Measurements from ENCODE around the gene FOXJ1.

Gene FOXJ1

DNA sequence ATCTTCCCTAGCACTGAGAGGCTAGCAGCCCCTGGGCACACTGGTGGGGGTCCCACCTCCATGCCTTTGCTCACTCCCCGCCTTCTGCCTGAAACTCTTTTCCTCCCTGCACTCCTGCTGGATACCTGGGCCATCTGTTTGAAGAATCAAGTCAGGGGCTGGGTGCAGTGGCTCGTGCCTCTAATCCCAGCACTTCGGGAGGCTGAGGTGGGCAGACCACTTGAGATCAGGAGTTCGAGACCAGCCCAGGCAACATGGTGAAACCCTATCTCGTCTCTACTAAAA, 15.7 kb downstream of the FOXJ1 start:
- Histone ChIP-seq H3K27me3 (ENCODE audit: control insufficient read depth, insufficient read depth, low read length) (peaks cover 8% of the 10 kb centered on the region), H3K4me1 (ENCODE audit: control insufficient read depth, insufficient read depth, low read length) (peaks cover 7% of the 10 kb centered on the region), H3K4me3 (ENCODE audit: low read depth, low read length) (no peak overlapping the region), H3K36me3 (ENCODE audit: control insufficient read depth, insufficient read depth, low read length) (no peaks in the 10 kb centered on the region), H3K9ac (ENCODE audit: low read depth, low read length) (no peak overlapping the region), H3K9me3 (ENCODE audit: control insufficient read depth, insufficient read depth, low read length) (no peaks in the 10 kb centered on the region)

DNA sequence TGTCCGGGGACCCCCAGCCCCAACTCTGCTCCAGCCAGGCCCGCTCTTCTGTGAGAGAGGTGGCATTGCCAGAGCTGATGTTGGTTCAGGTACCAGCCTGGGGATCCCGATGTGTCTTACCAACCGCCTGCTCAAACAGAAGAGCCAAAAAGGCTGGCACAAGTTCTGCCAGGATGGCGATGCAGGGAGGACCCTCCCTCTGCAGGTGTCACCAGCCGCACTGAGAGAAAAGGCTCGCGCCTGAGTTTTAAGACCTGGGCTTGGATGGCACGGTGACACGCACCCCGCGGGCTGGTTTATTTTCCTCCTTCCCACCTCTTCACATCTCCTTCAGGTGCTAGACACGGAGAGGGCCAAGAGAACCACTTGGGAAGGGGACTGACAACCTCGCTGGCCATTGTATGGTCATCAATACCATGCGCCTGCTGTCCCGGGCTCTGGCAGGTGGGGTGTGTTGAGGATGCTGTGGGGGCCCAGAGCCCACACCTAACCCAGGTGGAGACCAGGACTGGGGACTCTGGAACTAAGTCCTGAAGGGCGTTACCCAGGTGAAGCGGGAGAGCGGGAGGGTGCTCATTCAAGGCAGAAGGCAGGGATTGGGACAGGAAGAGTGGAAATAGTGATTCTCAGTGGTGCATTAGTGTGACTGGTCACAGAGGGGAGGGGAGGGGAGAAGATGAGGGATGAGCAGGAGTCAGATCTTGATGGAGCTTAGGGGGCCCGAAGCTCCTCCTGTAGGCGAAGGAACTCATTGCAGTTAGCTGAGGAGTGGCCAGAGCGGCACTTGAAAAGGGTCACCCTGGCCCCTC, 16.3 kb downstream of the FOXJ1 start:
- no peak overlapping the region for H3K9ac ChIP-seq (ENCODE audit: low read depth, low read length)
- H3K4me3 ChIP-seq (ENCODE audit: low read depth, low read length), result no peak overlapping the region
- peaks cover 7% of the 10 kb centered on the region for H3K4me1 ChIP-seq (ENCODE audit: control insufficient read depth, insufficient read depth, low read length)
- no peaks in the 10 kb centered on the region for H3K36me3 ChIP-seq (ENCODE audit: control insufficient read depth, insufficient read depth, low read length)
- no peaks in the 10 kb centered on the region for H3K9me3 ChIP-seq (ENCODE audit: control insufficient read depth, insufficient read depth, low read length)
- H3K27me3 ChIP-seq (ENCODE audit: control insufficient read depth, insufficient read depth, low read length), result peaks cover 4% of the 10 kb centered on the region

DNA sequence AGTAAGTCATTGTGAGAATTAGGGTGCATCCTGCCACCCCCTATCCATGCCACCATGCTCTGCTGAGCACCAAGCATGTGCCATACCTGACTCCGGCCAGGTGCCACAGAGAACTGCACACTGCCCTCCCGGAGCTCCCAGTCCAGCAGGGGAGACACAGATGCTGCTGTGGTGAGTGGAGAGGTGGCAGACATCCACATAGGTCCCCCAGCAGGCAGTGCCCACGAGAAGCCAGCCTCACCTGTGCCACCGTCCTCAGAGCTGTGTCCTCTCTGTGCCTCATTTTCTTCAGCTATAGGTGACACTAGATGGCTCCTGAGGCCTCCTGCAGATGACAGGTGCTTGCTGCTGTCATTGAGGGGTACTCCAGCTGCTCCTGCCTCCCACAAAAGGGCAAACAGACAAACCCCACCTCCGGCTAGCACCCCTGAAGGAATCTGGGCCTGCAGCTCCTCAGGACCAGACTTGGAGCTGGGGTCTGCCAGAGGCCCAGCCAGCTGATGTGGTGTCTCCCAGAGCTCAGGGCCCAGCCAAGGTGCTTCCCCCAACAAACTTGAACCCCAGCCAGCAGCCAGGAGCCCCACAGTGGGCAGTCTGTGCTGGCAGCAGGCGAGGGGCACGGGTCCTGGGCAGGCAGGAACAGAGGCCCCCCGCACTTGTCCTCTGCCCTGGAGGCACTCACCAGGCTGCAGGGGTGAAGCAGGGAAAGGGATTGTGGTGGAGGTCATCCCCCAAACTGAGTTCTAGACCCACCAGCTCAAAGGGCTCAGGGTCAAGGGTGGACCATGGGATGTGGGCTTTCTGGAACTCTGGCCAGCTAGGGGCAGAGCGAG, 17.1 kb downstream of the FOXJ1 start:
- no peak overlapping the region for H3K4me3 ChIP-seq (ENCODE audit: low read depth, low read length)
- no peaks in the 10 kb centered on the region for H3K36me3 ChIP-seq (ENCODE audit: control insufficient read depth, insufficient read depth, low read length)
- peaks cover 4% of the 10 kb centered on the region for H3K27me3 ChIP-seq (ENCODE audit: control insufficient read depth, insufficient read depth, low read length)
- no peaks in the 10 kb centered on the region for H3K9me3 ChIP-seq (ENCODE audit: control insufficient read depth, insufficient read depth, low read length)
- peaks cover 7% of the 10 kb centered on the region for H3K4me1 ChIP-seq (ENCODE audit: control insufficient read depth, insufficient read depth, low read length)
- no peak overlapping the region for H3K9ac ChIP-seq (ENCODE audit: low read depth, low read length)

DNA sequence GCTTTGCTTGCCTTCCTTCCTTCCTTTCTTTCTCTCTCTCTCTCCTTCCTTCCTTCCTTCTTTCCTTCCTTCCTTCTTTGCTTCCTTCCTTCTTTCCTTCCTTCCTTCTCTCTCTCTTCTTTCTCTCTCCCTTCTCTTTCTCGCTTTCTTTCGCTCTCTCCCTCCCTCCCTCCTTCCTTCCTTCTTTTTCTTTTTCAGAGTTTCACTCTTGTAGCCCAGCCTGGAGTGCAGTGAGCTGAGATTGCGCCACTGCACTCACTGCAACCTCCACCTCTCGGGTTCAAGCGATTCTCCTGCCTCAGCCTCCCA, 17.9 kb downstream of the FOXJ1 start:
- no peaks in the 10 kb centered on the region for H3K36me3 ChIP-seq (ENCODE audit: control insufficient read depth, insufficient read depth, low read length)
- H3K9ac ChIP-seq (ENCODE audit: low read depth, low read length), result no peak overlapping the region
- peaks cover 7% of the 10 kb centered on the region for H3K4me1 ChIP-seq (ENCODE audit: control insufficient read depth, insufficient read depth, low read length)
- no peaks in the 10 kb centered on the region for H3K9me3 ChIP-seq (ENCODE audit: control insufficient read depth, insufficient read depth, low read length)
- H3K4me3 ChIP-seq (ENCODE audit: low read depth, low read length), result no peak overlapping the region
- peaks cover 4% of the 10 kb centered on the region for H3K27me3 ChIP-seq (ENCODE audit: control insufficient read depth, insufficient read depth, low read length)

DNA sequence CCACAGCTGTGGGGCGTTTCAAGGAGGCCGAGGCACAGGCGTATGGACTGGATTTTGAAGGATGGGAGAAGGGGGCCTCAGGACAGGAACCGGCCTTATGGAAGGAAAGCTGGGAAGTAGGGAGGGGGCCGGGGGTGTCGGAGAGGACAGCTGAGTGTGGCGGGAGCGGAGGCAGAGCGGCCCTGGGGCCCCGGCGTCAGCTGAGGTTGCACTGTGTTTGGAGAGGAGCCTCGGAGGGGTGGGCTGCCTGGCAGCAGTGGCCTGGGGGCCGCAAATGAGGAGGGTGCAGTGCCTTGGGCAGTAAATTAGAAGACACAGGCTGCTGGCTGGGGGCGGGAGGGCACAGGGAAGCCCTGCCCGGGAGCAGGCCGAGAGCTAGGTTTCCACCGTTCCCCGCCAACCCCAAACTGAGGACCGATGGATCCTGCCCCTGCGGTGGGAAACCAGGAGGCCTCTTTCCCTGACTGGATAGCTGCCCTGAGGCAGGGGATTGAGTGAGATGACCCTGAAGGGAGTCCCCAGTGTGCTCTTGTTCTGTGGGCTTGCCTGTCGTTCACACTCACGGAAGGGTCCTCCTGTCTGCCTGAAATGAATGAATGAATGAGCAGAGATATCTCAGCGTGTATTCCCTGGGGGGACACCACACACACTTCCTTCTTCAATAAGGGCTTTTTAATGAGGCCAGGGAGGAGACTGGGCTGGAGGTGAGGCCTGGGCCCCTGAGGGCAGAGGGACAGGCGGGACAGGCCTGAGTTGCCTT, 18.4 kb downstream of the FOXJ1 start:
- Histone ChIP-seq H3K4me3 (ENCODE audit: low read depth, low read length) (no peak overlapping the region), H3K9ac (ENCODE audit: low read depth, low read length) (no peak overlapping the region), H3K4me1 (ENCODE audit: control insufficient read depth, insufficient read depth, low read length) (peaks cover 7% of the 10 kb centered on the region), H3K27me3 (ENCODE audit: control insufficient read depth, insufficient read depth, low read length) (peaks cover 4% of the 10 kb centered on the region), H3K9me3 (ENCODE audit: control insufficient read depth, insufficient read depth, low read length) (no peaks in the 10 kb centered on the region), H3K36me3 (ENCODE audit: control insufficient read depth, insufficient read depth, low read length) (no peaks in the 10 kb centered on the region)

DNA sequence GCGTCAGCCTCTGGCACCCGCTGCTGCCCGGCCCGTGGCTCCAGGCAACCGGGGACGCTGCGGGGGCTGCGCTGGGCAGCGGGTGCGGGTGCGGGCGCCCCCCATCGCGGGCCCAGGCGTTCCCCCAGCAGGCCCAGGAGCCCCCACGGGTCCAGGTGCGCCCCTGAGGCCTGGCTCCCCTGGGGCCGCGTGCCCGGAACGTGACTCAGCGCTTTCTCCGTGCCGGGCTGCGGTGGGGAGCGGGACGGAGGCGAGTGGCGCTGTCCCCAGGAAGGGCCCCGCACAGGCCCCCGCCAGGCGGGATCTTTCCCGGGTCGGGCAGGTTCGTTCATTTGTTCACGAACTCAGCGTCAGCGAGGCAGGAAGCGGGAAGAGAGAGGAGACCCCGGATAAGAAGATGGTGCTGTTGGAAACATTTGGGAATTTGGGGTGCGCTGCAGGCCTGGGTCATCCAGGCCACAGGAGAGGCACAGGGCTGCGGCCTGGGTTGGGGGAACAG, 19.1 kb downstream of the FOXJ1 start:
- peaks cover 4% of the 10 kb centered on the region for H3K27me3 ChIP-seq (ENCODE audit: control insufficient read depth, insufficient read depth, low read length)
- H3K4me1 ChIP-seq (ENCODE audit: control insufficient read depth, insufficient read depth, low read length), result peaks cover 7% of the 10 kb centered on the region
- H3K36me3 ChIP-seq (ENCODE audit: control insufficient read depth, insufficient read depth, low read length), result no peaks in the 10 kb centered on the region
- H3K9ac ChIP-seq (ENCODE audit: low read depth, low read length), result no peak overlapping the region
- H3K4me3 ChIP-seq (ENCODE audit: low read depth, low read length), result peak overlapping the region; percentile 30
- H3K9me3 ChIP-seq (ENCODE audit: control insufficient read depth, insufficient read depth, low read length), result no peaks in the 10 kb centered on the region

DNA sequence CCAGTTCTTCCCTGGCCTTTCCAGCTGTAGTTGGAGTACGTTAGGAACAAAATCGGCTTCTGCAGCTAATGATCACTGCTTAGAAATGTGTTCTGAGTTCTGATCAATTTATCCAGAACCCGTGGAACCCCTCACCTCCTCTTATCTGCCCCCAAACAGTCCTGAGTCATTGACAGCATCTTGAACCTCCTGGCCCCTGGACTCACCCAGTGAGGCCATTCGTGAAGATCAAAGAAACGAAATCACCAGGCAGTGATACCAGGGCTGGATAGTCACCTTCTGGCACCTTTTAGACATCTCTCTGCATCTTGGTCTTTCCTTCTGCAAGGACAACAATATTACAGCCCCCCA, 20.4 kb downstream of the FOXJ1 start:
- no peak overlapping the region for H3K4me3 ChIP-seq (ENCODE audit: low read depth, low read length)
- no peak overlapping the region for H3K9ac ChIP-seq (ENCODE audit: low read depth, low read length)
- H3K27me3 ChIP-seq (ENCODE audit: control insufficient read depth, insufficient read depth, low read length), result peaks cover 4% of the 10 kb centered on the region
- no peaks in the 10 kb centered on the region for H3K36me3 ChIP-seq (ENCODE audit: control insufficient read depth, insufficient read depth, low read length)
- peaks cover 7% of the 10 kb centered on the region for H3K4me1 ChIP-seq (ENCODE audit: control insufficient read depth, insufficient read depth, low read length)
- no peaks in the 10 kb centered on the region for H3K9me3 ChIP-seq (ENCODE audit: control insufficient read depth, insufficient read depth, low read length)

DNA sequence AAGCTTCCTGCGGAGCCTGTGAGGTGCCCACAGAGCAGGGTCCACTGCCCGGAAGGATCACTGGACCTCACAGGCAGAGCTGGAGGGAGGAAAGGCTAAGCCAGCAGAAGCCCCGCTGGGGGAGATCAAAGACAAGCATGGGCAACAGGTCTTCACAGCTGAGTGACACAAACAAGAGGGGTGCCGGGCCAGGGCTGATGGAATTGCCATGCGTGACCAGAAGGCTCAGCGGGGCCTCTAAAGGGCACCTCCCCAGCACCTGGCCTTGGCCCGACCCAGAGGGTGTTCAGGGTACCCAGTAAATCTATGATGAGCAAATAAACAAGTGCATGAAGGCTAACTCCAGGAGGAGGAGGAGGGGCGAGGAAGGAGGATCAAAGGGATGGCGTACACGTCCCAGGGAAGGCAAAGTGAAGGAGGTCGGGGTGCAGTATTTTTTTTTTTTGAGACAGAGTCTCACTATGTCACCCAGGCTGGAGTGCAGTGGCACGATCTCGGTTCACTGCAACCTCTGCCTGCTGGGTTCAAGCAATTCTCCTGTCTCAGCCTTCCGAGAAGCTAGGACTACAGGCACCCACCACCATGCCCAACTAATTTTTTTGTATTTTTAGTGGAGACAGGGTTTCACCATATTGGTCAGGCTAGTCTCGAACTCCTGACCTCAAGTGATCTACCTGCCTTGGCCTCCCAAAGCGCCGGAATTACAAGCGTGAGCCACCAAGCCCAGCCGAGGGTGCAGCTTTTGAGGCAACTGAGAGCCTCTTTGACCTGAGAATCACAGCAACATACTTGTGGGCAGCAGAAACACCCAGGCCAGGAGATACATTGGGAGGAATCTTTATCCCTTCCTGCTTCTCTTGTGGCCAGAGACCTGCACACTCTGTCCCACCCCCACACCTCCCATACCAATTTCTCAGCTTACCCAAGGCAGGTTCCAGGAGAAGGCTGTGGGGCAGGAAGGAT, 21.4 kb downstream of the FOXJ1 start:
- peaks cover 4% of the 10 kb centered on the region for H3K27me3 ChIP-seq (ENCODE audit: control insufficient read depth, insufficient read depth, low read length)
- no peak overlapping the region for H3K4me3 ChIP-seq (ENCODE audit: low read depth, low read length)
- no peak overlapping the region for H3K9ac ChIP-seq (ENCODE audit: low read depth, low read length)
- H3K4me1 ChIP-seq (ENCODE audit: control insufficient read depth, insufficient read depth, low read length), result peaks cover 7% of the 10 kb centered on the region
- no peaks in the 10 kb centered on the region for H3K9me3 ChIP-seq (ENCODE audit: control insufficient read depth, insufficient read depth, low read length)
- no peaks in the 10 kb centered on the region for H3K36me3 ChIP-seq (ENCODE audit: control insufficient read depth, insufficient read depth, low read length)

DNA sequence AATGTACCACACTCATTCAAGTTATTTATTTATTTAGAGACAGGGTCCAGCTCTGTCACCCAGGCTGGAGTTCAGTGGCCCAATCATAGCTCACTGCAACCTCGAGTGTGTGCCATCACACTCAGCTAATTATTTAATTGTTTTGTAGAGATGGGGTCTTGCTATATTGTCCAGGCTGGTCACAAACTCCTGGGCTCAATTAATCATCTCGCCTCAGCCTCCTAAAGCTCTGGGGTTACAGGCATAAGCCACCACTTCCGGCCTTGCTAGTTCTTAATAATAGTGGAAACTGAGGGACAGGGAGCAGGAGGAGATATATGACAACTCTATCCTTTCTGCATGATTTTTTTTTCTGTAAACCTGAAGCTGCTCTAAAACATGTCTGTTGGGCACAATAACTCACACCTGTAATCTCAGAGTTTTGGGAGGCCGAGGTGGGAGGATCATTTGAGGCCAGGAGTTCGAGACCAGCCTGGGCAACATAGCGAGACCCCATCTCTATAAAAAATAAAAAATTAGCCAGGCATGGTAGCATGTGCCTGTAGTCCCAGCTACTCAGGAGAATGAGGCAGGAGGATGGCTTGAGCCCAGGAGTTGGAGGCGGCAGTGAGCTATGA, 25.8 kb downstream of the FOXJ1 start:
- Histone ChIP-seq H3K9ac (ENCODE audit: low read depth, low read length) (no peak overlapping the region), H3K9me3 (ENCODE audit: control insufficient read depth, insufficient read depth, low read length) (no peaks in the 10 kb centered on the region), H3K4me3 (ENCODE audit: low read depth, low read length) (no peak overlapping the region), H3K4me1 (ENCODE audit: control insufficient read depth, insufficient read depth, low read length) (peaks cover 3% of the 10 kb centered on the region), H3K36me3 (ENCODE audit: control insufficient read depth, insufficient read depth, low read length) (no peaks in the 10 kb centered on the region), H3K27me3 (ENCODE audit: control insufficient read depth, insufficient read depth, low read length) (no peaks in the 10 kb centered on the region)

DNA sequence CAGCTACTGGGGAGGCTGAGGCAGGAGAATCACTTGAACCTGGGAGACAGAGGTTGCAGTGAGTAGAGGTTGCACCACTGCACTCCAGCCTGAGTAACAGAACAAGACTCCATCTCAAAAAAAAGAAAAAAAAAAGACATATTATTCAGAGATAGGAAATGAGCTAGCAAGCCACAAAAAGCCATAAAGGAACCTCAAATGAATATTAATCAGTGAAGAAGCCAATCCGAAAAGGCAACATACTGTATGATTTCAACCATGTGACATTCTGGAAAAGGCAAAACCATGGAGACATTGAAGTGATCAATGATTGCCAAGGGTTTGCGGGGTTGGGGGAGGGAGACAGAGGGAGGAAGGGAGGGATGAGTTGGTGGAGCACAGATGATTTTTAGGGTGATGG, 29.1 kb downstream of the FOXJ1 start:
- Histone ChIP-seq H3K36me3 (ENCODE audit: control insufficient read depth, insufficient read depth, low read length) (no peaks in the 10 kb centered on the region), H3K27me3 (ENCODE audit: control insufficient read depth, insufficient read depth, low read length) (no peaks in the 10 kb centered on the region)

DNA sequence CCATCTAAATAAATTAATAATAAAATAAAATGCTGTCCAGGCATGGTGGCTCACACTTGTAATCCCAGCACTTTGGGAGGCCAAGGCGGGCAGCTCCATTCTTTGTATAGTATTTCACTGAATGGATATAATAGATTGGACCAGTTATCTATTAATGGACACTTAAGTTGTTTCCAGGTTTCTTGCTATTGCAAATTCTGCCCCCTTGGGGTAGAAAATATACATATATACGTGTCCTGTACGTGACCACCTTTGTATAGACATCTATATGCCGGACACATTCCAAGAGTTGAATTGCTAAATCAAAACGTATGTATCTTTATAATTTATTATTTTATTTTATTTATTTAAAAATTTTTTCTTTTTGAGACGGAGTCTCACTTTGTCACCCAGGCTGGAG, 33.5 kb downstream of the FOXJ1 start:
- peaks cover 8% of the 10 kb centered on the region for H3K4me1 ChIP-seq (ENCODE audit: control insufficient read depth, insufficient read depth, low read length)
- H3K9me3 ChIP-seq (ENCODE audit: control insufficient read depth, insufficient read depth, low read length), result no peaks in the 10 kb centered on the region
- H3K36me3 ChIP-seq (ENCODE audit: control insufficient read depth, insufficient read depth, low read length), result no peaks in the 10 kb centered on the region
- no peaks in the 10 kb centered on the region for H3K27me3 ChIP-seq (ENCODE audit: control insufficient read depth, insufficient read depth, low read length)
- no peak overlapping the region for H3K9ac ChIP-seq (ENCODE audit: low read depth, low read length)
- H3K4me3 ChIP-seq (ENCODE audit: low read depth, low read length), result no peak overlapping the region

More for the DNA sequence above, 29.1 kb downstream of the FOXJ1 start:
- no peaks in the 10 kb centered on the region for H3K9me3 ChIP-seq (ENCODE audit: control insufficient read depth, insufficient read depth, low read length)
- no peak overlapping the region for H3K4me3 ChIP-seq (ENCODE audit: low read depth, low read length)
- H3K9ac ChIP-seq (ENCODE audit: low read depth, low read length), result no peak overlapping the region
- no peaks in the 10 kb centered on the region for H3K4me1 ChIP-seq (ENCODE audit: control insufficient read depth, insufficient read depth, low read length)

All from iPS-15b (cell line).